NCI-H1417 (cell line): ENCODE data around the gene DLD.

Source experiments
- DNase-seq, 3 experiments: peaks; one replicate each; lab custom pipeline; 2025; lab: John Stamatoyannopoulos, UW

Gene DLD

GRCh38 chr7:107968449-107968848 lies 77.5 kb downstream of the DLD start:
- DNase-seq, result no peak

DNA sequence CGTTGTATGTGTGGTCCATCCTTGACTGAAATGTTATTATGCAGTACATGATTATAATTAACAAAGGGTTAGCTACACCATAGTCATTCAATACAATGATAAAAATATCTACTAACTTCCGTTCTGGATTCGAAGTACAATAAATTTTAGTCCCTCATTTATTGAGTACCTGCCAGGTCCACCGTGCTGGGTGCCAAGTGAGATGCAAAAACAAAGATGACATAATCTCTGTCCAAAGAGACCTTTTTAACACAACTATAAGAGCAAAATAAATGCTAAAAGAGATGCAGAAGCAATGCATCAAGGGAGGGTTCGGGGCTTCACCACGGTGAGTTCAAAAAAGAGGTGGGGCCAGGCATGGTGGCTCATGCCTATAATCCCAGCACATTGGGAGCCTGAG lies 78.9 kb downstream of the DLD start:
- no peak for DNase-seq
